BE2C (cell line): ENCODE results near the gene PAEP.

ENCODE experiments used
- DNase-seq: peaks from one replicate; pipeline ENCODE4 v3.0.0-alpha.2; 2020
- H3K27me3 ChIP-seq: fragments of 250-450 bp; sonication (Bioruptor Pico); 2 replicates; pipeline ENCODE4 v1.5.1; 2020; ENCODE audit warnings: mild to moderate bottlenecking
- H3K36me3 ChIP-seq: fragments of 250-450 bp; sonication (Bioruptor Pico); 2 replicates; pipeline ENCODE4 v1.5.1; 2020; ENCODE audit warnings: mild to moderate bottlenecking
- H3K4me1 ChIP-seq: fragments of 250-450 bp; sonication (Bioruptor Pico); 2 replicates; pipeline ENCODE4 v1.5.1; 2020
- H3K4me3 ChIP-seq: 2 replicates; pipeline ENCODE4 v1.5.1; 2011; ENCODE audit warnings: low read depth, low read length
- H3K9me3 ChIP-seq: fragments of 250-450 bp; sonication (Bioruptor Pico); 2 replicates; pipeline ENCODE4 v1.5.1; 2020
- TF ChIP-seq, protein P1 (sequence below): IDR thresholded peaks from 2 replicates; pipeline ENCODE4 v1.5.1; 2012; ENCODE audit warnings: mild to moderate bottlenecking, low read depth, low read length

PAEP gene

DNA sequence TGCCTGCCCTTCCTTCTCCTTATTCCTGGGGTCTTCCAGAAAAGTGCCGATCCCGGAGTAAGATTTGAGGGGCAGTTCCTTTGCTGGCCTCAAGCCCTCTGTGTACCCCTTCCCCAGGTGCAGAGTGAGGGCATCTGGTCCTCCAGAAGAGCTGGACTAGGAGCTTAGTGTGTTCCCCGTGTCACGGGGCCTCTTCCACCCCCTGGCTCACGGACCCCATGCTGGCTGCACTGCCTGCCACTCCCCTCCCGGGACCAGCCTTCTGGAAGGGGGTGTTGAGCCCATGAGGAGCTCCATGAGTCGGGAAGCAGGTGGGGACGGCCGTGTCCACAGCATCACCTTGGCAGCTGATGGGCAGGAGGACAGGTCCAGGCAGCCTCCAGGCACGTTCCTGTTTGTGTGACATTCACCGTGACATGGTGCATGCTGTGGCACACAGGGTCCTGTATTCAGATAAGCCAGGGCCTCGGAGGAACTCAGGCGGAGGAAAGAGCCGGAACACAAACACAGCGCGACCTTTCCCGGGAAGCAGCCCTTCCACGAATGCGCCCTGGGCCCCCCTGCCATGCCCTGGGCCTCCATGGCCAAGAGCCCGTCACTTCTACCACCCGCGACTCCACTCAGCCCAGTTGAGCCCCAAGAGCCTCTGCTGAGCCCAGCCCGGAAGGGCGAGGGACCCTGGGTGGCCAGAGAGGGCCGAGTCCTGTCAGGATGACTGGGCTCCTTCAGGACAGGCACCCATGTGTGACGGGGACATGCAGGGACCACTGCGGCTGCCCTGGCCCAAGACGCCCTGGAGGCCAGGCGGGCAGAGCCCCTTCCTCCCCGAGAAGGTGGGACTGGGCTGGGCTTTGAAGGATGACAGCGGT, 46.2 kb upstream of the PAEP start:
- H3K36me3 ChIP-seq: no peaks in the 10 kb centered on the region
- no peaks in the 10 kb centered on the region for H3K4me1 ChIP-seq
- no peak overlapping the region for H3K4me3 ChIP-seq
- H3K9me3 ChIP-seq: no peaks in the 10 kb centered on the region
- DNase-seq: no peak
- TF ChIP-seq, protein P1, sequence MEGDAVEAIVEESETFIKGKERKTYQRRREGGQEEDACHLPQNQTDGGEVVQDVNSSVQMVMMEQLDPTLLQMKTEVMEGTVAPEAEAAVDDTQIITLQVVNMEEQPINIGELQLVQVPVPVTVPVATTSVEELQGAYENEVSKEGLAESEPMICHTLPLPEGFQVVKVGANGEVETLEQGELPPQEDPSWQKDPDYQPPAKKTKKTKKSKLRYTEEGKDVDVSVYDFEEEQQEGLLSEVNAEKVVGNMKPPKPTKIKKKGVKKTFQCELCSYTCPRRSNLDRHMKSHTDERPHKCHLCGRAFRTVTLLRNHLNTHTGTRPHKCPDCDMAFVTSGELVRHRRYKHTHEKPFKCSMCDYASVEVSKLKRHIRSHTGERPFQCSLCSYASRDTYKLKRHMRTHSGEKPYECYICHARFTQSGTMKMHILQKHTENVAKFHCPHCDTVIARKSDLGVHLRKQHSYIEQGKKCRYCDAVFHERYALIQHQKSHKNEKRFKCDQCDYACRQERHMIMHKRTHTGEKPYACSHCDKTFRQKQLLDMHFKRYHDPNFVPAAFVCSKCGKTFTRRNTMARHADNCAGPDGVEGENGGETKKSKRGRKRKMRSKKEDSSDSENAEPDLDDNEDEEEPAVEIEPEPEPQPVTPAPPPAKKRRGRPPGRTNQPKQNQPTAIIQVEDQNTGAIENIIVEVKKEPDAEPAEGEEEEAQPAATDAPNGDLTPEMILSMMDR: no peak
- H3K27me3 ChIP-seq: no peaks in the 10 kb centered on the region

DNA sequence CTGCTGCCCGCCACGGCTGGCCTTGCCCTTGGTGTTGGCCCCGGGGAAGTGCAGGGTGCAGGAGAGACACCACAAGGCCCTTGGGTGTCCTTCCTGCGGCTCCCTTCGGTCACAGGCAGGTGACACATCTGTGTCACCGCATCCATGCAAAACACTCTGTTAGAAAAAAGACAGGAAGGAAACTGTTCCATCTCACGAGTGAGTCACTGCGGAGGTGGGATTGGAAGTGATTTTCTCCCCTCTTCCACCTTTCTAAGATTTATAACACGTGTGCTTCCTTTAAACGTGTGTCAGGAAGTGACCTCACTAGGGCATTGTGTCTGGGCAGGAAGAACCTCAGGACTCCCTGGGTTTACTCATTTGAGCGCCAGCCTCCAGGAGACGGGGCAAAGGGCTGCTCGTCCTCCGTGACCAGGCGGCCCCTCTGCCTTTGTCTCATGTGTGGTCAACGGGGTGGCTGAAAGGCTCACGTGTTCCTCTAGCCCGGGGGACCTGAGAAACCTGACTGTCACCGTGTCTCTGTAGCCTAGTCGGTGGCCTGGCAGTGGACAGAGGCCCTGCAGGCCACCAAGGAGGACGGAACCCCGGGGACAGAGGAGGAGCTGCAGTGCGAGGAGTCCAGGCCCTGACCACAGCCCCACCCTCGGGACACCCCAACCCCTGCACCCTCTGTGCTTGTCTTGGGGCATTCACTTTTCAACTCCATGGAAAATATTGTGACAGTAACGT, 45.3 kb upstream of the PAEP start:
- Histone ChIP-seq H3K36me3 (no peaks in the 10 kb centered on the region), H3K4me1 (no peaks in the 10 kb centered on the region), H3K27me3 (no peaks in the 10 kb centered on the region), H3K9me3 (no peaks in the 10 kb centered on the region), H3K4me3 (no peak overlapping the region)
- TF ChIP-seq, protein P1: no peak
- DNase-seq: no peak

DNA sequence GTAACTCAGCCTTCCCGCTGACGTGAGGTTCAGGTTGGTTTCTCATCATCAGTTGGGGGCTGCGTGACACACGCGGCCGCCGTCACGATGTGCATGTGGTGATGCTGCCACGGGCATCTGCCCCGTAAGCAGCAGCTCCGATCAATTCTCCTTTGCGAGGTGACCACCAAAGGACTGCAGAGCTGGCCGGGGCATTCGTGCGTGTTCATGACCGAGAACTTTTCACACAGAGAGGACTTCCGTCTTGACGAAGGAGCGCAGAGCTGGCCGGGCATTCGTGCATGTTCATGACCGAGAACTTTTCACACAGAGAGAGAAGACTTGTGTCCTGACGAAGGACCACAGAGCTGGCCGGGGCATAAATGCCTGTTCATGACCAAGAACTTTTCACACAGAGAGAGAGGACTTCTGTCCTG, 44.1 kb upstream of the PAEP start:
- TF ChIP-seq, protein P1: no peak
- Histone ChIP-seq H3K4me1 (no peaks in the 10 kb centered on the region; the same call in 1 of the 2 replicates), H3K9me3 (no peaks in the 10 kb centered on the region), H3K27me3 (no peaks in the 10 kb centered on the region), H3K36me3 (no peaks in the 10 kb centered on the region), H3K4me3 (no peak overlapping the region)
- no peak for DNase-seq

DNA sequence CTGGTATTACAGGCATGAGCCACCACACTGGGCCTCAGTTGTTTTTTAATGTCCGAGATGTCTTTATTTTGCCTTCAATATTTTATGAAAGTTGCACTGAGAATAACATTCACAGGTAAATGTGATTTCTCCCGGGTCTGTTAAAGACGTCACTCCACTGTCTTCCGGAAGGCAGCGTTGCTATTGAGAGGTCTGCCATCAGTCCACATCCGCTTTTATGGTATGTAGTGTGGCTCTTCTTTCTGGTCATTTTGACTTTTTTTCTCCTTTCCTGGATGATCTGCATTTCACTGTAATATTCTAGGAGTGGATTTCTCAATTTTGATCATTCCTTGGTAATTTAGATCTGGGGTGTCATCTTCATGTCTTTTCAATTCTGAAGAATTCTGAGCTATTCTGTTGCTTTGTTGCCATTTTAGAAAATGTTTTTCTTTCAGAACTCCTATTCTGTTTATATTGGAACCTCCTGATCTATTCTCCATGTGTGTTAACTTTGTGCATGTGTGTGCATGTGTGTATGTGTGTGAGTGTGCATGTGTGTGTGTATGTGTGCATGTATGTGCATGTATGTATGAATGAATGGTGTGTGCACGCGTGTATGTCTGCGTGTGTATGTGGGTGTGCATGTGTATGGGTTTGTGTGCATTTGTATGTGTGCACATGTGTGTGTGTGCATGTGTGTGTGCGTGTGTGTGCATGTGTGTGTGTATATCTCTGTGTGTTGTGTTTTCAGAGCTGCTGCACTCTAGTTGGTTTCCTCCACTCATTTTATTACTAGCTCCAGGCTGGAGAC, 42.2 kb upstream of the PAEP start:
- H3K27me3 ChIP-seq: no peaks in the 10 kb centered on the region
- no peaks in the 10 kb centered on the region for H3K36me3 ChIP-seq
- TF ChIP-seq, protein P1: no peak
- no peaks in the 10 kb centered on the region; the same call in 1 of the 2 replicates for H3K4me1 ChIP-seq
- H3K4me3 ChIP-seq: no peak overlapping the region
- no peaks in the 10 kb centered on the region for H3K9me3 ChIP-seq
- no peak for DNase-seq

DNA sequence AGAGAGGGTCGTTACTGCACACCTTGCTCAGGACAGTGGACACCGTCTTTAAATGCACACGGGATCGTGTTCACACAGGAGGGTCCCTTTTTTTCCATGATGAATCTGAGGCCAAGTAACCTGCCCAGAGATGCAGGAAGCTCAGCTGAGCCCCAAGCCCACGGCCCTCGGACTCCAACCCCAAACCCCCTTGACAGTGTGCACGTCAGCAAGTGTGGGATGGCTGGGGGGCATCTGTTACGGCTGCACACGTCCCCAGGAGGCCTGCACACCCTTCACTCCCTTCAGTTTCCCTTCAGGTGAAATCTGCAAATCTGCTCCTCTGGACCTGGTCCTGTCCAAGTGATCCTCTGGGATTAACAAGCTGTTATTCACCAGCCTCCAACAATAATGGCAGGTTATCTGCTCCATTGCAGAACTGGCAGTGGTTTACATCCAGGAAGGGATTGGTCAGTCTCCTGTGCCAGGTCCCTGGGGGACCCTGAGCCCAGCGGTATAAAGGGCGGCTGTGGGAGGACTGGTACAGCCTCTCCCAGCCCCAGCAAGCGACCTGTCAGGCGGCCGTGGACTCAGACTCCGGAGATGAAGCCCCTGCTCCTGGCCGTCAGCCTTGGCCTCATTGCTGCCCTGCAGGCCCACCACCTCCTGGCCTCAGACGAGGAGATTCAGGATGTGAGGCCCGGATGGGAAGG, 40.5 kb upstream of the PAEP start, which contains the start of gene LCN1:
TSS of gene LCN1 (plus strand) at position 525 of the 692 bp plus-strand sequence. CDS start at position 583, 58 bp downstream.
- H3K27me3 ChIP-seq: no peaks in the 10 kb centered on the region
- H3K36me3 ChIP-seq: no peaks in the 10 kb centered on the region
- H3K9me3 ChIP-seq: no peaks in the 10 kb centered on the region
- TF ChIP-seq, protein P1: no peak
- H3K4me3 ChIP-seq: no peak within 1 kb of the TSS
- H3K4me1 ChIP-seq: no peaks in the 10 kb centered on the region; the same call in 1 of the 2 replicates
- no peak for DNase-seq
